Measurements from ENCODE around the gene EEF1AKMT3.
"Not testable (repeated sequence)": the region's sequence is repeated elsewhere in the genome, so short reads cannot be mapped to it uniquely, and the experiment has no call there.

EEF1AKMT3 gene

DNA sequence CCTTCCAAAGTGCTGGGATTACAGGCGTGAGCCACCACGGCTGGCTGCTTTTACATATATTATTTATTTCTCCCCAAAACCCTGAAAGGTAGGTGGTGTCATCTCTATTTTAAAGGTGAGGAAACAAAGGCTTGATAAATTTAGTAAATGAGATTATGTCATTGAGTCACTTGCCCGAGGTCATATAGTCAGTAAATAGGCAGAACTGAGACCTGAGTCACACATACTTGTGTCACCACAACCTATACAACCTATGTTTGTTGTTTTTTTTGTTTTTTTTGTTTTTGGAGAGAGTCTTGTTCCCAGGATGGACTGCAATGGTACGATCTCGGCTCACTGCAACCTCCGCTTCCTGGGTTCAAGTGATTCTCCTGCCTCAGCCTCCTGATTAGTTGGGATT, 22.9 kb downstream of the EEF1AKMT3 start:
- DNase-seq: no peak

DNA sequence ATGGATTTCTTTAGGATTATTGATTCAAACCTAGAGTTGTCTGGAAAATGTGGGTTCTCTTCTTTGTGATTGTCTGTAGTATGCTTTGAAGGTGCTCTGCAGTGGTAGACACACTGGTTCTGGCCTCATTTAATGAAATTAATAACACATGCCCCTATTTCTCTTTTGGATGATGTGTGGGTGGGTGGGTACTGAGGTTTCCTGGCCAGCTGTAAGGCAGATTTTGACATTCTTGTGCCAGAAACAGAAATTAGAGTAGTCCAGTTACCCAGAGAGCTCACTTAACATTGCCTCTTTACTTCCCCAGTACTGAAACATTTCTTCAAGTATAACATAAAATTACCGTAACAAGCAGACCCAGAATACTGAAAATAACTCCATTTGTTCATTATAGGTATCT, 24.6 kb downstream of the EEF1AKMT3 start:
- DNase-seq: no peak

- no peak for DNase-seq
Measured at GRCh38 chr12:57797933-57798332, 25.5 kb downstream of the EEF1AKMT3 start.

DNA sequence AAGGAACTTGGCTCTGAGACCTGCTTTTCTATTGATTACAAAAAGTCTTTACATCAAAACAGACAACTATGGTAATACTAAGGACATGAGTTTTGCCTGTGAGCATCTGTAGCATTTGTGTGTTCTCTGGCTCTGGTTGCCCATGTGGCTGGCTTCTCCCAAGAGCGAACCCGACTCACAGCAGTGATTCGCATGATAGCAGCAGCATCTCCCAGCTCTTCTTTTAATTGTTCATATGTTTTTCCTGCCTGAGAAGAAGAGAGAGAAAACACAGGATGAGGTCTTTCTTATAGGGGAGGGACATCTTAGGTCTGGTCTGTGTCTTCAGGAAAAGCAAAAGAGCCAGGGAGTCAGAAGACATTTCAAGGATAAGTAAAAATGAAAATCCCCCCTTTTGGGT, 28.6 kb downstream of the EEF1AKMT3 start:
- no peak for DNase-seq

DNA sequence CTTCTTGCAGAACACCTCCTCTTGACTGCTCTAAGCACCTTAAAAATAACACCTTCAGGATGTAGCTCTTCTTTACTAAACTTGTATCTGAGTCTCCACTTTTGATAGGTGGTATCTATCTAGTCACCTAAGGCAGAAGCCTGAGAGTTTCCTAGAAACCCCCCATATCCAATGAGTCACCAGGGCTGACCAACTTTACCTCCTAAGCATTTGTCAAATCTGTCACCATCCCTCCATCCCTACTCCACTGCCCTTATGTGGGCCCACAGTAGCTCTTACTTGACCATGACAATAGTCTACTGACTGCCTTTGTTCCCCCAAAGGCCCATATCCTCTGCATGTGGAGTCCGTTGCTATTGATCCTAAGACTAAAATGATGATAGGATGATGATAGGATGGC, 30.2 kb downstream of the EEF1AKMT3 start:
- no peak for DNase-seq

GRCh38 chr12:57803319-57803893, 31.0 kb downstream of the EEF1AKMT3 start:
- peak in 1 of 2 donors; percentile 47 for DNase-seq

DNA sequence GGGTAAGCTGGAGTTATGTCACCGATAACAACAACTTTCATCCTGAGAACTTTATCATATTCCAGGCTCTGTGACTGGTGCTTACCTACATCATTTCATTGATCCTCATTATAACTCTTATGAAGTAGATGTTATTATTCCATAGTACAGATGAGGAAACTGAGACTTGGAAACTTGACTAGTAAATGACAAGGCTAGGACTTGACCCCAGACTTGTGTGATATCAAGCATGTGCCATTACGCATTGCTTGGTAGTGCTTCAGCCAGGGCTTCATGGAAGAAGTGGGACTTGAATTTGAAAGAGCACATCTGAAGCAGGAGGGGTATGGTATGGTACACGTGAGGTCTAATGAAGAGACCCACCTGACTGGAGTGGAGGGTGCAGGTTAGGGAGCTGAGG, 34.3 kb downstream of the EEF1AKMT3 start:
- DNase-seq: no peak

DNA sequence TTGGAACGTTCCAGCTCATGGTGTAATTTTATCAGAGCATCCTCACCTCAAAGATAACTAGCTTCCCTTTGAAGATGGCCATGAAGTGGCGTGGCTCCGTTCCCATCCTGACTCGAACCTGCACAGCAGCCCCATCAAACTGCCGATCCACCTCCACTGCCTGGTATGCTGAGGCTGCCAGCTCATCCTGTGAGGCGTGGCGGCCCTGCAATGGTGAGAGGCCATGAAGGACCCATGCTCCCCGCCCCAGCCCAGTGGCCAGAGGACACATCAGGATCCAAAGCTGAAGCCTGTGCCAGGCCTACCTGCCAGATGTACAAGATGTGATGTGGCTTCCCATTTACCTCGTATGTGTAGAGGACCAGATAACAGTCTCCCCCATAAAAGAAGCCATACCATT, 34.9 kb downstream of the EEF1AKMT3 start:
- DNase-seq: no peak

DNA sequence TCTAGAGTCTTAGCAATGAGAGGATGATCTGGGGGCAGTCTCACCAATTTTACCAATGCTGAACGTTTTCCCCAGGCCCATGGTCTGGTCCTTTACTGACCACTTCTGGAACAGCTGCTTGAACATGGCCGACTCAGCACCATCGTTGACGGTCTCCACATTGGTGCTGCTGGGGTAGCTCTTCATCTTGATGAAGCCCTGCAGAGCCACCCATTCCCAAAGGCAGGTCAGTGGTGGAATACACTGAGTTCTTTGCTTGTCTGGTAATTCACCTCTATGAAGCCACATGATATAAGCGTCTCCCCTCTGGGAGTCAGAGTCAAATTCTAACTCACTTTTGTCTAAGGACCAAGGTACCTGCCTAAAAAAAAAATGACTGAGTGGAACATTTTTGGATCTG, 35.9 kb downstream of the EEF1AKMT3 start:
- DNase-seq: no peak

- no peak for DNase-seq
Measured at GRCh38 chr12:57809425-57809824, 37.0 kb downstream of the EEF1AKMT3 start.

DNA sequence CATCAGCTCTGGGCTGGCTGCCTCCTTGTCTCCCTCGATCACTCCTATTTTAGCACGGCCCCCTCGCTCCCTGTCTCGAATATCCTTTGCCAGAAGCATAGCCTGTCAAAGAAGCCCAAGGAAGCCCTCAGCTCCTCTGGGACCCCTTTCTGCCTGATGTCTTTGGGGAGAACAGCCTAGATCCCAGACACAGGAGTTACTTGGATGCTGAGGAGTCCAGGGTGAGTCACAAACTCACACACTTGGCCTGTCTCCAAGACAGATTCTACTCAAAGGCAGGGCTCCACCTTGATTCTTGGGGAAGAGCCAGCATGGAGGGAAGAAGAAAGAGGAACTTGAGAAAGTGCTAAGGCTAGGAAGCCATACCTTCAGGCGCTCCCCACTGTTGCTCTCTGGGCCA, 38.0 kb downstream of the EEF1AKMT3 start:
- DNase-seq: no peak

DNA sequence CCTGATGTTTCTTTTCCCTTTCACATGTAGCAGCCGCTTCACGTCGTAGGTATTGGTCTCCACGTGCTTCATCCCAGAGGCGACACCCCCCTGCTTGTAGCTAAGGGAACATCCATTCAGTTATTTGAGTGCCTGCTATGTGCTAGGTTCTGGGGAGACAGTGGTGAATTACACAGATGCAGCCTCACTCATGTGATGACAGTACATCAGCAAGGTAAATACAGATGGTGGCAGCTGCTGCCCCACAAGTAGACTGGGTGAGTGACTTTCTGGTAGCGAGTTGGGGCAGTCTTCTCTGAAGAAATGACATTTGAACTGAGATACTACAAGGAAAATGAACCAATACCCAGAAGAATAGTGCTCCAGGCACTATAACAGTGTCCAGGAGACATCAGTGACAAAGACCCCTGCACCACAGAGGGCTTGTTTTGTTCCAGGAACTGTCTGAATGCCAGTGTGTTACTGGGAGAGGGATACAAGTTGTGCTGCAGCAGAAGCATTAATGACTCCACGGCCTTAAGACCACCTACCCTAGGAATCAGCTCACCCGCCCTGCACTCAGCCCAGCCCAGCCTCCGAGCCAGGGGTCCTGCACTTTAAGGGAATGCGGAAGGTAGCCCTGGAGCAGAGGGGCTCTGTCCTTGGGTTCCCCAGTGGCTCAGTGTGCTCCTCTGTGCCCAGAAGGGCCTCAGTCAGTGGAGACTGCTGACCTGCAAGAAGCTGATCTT, 38.8 kb downstream of the EEF1AKMT3 start:
- no peak for DNase-seq

GRCh38 chr12:57813111-57813970, 40.9 kb downstream of the EEF1AKMT3 start:
- no peak for DNase-seq

DNA sequence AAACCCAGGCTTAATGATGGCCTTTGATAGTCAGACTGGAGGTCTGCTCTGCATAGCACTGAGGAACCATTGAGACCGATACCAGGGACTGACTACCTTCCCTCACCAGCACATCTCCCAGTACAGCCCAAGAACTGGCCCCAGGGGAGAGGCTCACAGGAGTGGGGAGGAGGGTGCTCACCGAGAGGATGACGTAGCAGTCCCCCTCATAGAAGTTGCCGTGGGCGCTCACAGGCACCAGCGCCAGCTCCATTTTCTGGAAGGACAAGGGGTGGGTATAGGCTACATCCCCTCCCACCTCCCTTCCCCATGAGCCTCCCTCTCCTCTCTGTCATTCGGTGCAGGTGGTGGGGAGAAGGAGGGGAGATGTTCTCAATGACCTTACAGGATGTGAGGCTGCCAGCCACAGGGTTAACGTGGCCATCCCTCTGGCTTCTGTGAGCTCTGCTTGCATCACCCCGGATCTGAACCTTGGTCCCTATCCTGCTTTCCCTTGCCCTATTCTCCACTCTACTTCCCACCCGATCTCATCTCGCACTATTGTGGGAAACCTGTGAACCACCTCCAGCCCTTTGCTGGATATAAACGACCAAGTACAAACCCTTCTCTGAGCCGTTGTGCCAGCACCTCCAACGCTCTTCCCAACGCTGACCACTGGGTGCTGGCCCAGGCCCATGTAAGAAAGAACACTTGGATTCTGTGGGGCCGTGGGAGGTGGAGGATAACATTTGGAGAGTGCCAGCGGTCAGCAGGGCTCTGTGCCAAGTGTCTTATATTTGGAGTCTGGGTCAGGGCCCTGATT, 41.8 kb downstream of the EEF1AKMT3 start:
- DNase-seq: no peak

DNA sequence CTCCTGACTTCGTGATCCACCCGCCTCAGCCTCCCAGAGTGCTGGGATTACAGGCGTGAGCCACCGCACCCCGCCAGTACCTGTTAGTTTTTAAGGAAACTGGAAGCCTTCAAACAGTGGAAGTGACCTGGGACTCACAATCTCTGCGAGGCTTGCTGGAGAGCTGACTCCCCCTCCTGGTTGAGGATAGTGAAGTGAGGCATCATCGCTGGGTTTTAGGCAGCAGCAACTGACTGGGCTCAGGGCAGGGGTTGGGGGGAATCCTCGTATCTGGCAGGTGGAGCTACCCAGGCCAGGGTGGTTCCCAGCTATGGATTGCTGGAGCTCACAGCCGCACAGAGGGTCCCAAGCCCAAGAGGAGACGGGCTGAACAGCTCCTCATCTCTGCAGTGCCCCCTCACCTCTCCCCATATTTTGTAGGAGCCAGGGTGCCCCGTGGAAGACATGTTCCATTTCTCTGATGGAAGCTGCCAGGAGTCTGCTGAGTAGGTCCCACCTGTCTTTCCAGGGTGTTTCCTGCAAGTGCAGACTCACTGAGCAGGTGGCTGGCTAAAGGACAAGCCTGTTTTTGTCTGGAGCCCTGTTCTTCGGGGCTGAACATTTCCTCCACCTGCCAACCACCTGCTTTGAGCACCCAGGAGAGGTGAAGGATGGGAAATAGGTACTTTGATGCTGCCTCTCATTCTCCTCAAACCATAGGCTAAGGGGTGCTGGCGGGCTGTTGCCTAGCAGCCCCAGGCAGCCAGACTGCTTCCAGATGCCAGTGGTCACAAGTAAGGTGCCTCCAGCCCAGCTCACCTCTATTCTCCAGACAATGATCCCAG, 43.0 kb downstream of the EEF1AKMT3 start:
- no peak for DNase-seq

DNA sequence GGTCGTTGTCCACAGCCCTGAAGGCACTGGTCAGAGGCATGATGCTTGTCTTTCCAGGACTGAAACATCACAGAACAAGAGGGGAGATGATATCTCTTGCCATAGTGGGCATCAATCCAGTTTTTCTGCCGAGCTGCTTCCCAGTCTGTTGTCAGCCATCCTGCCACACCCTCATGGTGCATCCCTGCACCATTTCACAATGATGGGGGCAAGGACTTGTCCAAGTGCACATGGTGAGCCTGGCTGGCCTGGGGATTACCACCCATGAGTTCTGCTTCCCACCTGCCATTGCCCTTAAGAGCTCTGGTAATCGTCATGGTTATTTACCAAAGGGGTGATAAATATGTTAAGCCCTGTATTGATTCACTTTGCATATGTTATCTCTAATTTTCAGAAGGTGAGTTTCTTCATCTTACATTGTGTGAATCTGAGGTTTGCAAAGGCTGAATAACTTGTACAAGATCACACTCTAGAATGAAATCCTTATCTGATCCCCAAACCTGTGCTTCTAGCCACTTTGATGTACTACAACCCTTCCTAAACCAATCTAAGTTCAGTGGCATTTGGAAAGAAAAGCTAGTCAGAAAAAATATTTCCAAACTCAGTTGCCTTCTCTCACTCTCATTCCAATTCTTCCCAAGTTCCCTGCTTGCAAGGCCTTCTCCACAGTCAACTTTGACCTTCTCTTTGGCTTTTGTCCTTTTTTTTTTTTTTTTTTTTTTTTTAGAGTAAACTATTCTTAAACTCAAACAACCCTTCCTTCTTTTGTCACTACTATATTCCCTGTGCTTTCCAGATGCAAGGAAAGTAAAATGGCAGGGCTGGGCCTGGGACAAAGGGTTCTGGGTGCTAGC, 43.8 kb downstream of the EEF1AKMT3 start:
- no peak for DNase-seq

- no peak for DNase-seq
Measured at GRCh38 chr12:57816855-57817151, 44.4 kb downstream of the EEF1AKMT3 start.

DNA sequence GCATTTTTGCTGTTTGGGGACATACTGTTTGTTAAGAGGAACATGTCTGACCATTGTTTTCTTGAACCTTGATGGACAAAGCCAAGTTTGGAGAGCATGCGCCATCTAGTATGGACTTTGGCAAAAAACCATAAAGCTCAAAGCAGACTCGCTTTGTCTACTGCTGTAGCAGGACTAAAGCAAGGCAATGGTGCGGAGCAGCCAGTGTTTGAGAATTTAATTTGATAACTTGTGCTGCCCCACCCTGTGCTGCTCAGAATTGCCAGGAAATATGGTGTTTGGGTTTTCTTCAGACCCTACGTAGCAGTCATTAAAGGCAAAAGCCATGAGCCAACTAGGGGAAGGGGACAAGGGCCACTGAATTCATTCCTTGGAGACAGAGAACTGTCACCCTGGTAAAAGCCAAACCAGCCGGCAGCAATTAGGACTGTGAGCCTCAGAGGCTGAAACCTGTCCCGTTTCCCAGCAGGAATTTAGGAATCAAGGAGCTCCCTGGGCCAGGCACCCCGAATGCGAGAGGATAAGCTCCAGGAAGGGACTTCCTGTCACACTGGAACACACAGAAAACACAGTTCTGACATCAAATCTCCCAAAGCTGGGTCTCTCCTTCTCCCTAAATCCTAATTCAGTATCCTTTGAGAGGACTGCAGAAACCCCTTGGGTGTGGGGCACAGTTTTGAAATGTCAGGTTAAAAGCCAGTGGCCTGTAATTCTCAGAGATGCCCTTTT, 45.0 kb downstream of the EEF1AKMT3 start:
- no peak for DNase-seq

DNA sequence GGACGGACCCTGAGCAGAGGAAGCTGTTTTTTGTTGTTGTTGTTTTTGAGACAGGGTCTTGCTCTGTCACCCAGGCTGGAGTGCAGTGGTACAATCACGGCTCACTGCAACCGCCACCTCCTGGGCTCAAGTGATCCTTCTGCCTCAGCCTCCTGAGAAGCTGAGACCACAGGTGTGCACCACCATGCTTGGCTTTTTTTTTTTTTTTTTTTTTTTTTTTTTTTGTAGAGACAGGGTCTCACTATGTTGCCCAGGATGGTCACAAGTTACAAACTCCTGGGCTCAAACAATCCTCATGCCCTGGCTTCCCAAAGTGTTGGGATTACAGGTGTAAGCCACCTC, 45.5 kb downstream of the EEF1AKMT3 start:
- not testable (repeated sequence) for DNase-seq

DNA sequence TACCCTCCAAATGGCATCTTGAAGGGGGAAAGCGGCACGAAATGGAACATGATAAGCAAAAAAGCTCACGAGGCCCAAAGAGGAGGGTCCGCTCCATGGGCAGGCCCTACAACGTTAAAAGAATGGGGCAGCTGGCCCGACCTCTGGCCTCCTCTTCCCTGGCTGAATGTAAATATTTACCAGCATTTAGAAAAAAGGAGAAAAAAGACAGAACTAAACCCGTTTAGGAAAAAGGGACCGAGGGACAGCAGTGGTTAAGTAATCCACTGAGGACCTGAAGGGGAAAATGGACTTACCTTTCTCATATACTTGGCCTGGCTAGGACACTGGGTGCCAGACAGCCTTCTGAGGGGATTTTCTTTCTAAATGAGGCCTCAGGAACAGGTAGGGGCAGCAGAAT, 47.7 kb downstream of the EEF1AKMT3 start:
- not testable (repeated sequence) for DNase-seq

DNA sequence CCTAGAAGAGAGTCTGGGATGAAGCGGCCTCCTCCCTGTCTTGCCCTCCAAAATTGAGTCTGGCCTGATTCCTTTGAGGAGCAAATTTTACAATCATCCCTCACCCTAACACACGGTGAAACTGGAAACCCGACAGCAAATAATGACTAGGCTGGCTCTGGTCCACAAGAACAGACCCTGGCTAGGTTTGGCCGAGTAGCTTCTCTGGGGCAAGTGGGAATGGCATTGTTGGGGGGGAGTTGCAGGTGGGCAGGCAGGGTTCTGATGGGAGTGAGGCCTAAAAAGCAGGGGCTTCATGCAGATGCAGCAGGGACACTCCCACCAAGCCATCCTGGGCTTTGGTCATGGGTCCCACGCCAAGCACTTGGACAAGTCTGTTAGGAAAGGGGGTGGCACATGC, 48.6 kb downstream of the EEF1AKMT3 start:
- not testable (repeated sequence) for DNase-seq
